Coronary artery (tissue), 2 donors: Measurements from ENCODE around the gene AKR1C3.

Experiments
- DNase-seq: peaks from one replicate; pipeline ENCODE4 v3.0.0-alpha.2; 2017; ENCODE audit warnings: low spot score
- H3K27ac ChIP-seq, 2 donors: fragments of 200-600 bp; sonication (generic); one replicate each; pipeline ENCODE4 v1.5.1; 2016 to 2019
- H3K4me3 ChIP-seq: fragments of 200-600 bp; sonication (generic); 2 replicates; pipeline ENCODE4 v1.5.1; 2016; ENCODE audit warnings: mild to moderate bottlenecking, moderate library complexity
- CTCF ChIP-seq: fragments of 200-600 bp; sonication (generic); IDR thresholded peaks from one replicate; pipeline ENCODE4 v1.5.1; 2019; ENCODE audit warnings: antibody characterized with exemption

The AKR1C3 gene

DNA sequence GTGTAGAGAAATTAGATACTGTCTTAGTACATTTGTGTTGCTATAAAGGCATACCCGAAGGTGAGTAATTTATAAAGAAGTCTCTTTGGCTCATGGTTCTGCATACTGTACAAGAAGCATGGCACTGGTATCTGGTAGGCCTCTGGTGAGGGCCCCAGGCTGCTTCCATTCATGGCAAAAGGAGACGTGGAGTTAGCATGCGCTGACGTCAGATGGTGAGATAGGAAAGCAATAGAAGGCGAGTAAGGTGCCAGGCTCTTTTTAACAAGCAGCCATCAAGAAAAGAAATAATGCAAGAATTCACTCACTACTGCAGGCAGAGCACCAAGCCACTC lies 52.7 kb downstream of the AKR1C3 start:
- H3K4me3 ChIP-seq, result no peak overlapping the region
- DNase-seq, result no peak
- no peak overlapping the region for H3K27ac ChIP-seq
- TF ChIP-seq CTCF, result no peak

DNA sequence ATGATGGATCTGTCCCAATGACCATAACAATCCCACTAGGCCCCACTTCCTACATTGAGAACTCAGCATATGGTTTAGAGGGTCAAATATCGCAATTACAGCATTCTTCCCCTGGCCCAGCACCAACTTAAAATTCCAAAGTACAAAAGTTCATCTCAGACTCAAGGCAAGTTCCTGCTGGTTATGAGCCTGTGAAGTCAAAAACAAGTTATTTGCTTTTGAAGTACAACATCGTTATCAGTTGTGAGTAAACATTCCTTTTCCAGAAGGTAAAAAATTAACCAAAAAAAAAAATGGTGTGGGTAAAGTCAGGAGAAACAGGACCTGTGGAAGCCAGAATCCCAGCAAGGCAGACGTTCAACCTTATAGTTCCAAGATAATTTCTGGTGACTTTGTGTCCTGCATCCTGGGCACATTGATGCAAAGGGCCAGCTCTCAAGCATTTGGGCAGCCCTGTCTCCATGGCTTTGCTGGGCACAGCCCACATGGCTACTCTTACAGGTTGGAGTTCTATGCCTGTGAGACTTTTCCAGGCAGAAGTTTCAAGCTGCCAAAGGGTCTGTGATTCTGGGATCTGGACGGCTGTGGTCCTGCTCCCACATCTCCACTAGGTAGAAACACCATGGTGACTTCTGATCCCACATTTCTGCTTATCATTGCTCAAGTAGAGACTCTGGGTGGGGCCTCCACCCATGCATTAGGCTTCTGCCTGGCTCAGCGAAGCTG lies 53.2 kb downstream of the AKR1C3 start:
- DNase-seq, result no peak
- Histone ChIP-seq H3K4me3 (no peak overlapping the region), H3K27ac (no peak overlapping the region)
- no peak for TF ChIP-seq CTCF

DNA sequence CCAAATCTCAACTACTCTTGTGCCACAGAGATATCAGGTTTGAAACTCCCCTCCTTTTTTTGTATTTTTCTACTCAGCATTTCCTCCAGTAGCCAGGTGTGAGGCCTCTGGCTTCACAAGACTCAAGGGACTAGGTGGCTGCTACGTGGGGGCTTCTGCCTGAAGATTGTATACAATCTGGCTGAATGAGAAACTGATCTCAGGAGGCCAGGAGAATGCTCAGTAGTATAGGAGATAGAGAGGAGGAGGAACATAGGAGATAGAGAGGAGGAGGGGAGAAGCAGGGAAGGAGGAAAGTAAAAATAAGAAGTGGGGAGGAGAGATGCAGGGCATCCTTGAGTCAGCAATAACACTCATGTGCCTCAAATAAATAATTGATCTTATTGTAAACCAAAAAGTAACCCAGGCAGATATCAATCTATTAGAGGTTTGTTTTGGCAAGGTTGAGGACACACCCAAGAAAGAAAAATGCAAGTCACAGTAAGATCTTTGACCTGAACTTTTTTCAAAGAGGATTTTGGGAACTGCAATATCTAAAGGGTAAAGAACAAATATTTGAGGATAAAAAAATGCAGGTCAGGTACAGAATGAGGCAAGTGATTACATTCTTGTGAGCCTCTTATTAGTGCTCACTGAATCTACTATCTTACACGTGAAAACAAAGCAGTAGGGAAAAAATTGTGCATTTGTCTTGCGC lies 53.9 kb downstream of the AKR1C3 start:
- TF ChIP-seq CTCF, result no peak
- Histone ChIP-seq H3K27ac (no peak overlapping the region), H3K4me3 (no peak overlapping the region)
- no peak for DNase-seq

DNA sequence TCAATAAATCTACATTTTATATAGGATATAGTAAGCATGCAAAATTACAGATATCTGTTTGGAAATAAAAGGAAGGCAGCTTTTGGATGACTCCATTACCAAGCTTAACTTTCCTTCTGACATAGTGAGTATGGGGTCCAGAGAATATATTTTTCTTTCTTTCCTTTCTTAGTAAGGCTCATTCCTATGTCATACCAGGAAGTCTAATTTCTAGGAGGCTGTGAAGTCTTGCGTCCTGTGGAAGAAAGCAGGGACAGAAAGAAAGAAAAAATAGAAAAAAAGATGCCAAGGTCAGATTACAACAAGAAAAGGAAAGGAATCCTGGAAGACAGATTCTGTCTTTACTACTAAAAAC lies 54.4 kb downstream of the AKR1C3 start:
- H3K4me3 ChIP-seq, result no peak overlapping the region
- H3K27ac ChIP-seq, result no peak overlapping the region
- TF ChIP-seq CTCF, result no peak
- DNase-seq, result no peak

GRCh38 chr10:5151076-5151475 lies 56.9 kb downstream of the AKR1C3 start:
- TF ChIP-seq CTCF, result no peak
- no peak overlapping the region for H3K27ac ChIP-seq
- DNase-seq, result no peak
- H3K4me3 ChIP-seq, result no peak overlapping the region

DNA sequence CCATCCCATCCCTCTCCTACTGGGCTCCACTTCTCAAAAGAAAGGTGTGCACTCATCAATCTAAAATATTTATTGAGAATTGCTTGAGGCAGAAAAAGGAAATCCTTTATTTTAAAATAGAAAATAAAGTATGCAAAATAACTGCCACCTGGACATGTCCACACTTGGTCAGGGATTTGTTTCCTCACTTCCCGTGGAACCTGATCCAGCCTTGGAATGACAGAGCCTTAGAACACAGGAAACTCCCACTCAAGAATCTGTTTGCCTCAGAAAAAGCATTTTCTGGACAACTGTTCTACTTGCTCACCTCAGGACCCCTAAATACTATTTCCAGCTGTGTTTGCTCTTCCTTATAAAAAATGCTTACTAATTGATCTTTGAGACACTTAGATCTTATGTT lies 61.7 kb downstream of the AKR1C3 start:
- Histone ChIP-seq H3K27ac (no peak overlapping the region), H3K4me3 (no peak overlapping the region)
- DNase-seq, result no peak
- no peak for TF ChIP-seq CTCF
